Loucy (cell line): ENCODE results near the gene ZNF385D.

ENCODE experiments used
- H2AFZ ChIP-seq: fragments of 200-600 bp; sonication (generic); 2 replicates; pipeline ENCODE4 v1.6.0; 2016; ENCODE audit warnings: antibody characterized with exemption, mild to moderate bottlenecking, low read length, moderate library complexity
- H3F3A ChIP-seq: fragments of 200-600 bp; 2 replicates; pipeline ENCODE4 v1.6.0; 2016; ENCODE audit warnings: antibody characterized with exemption, low read depth, mild to moderate bottlenecking
- H3K27me3 ChIP-seq: fragments of 200-600 bp; sonication (generic); 2 replicates; pipeline ENCODE4 v1.6.1; 2014; ENCODE audit warnings: low read length, mild to moderate bottlenecking; ENCODE audit not compliant: insufficient read depth, poor library complexity, severe bottlenecking
- H3K36me3 ChIP-seq: fragments of 200-600 bp; sonication (generic); 2 replicates; pipeline ENCODE4 v1.6.1; 2016; ENCODE audit warnings: low read length; ENCODE audit not compliant: insufficient read depth
- H3K4me1 ChIP-seq: fragments of 200-600 bp; sonication (generic); 2 replicates; pipeline ENCODE4 v1.5.1; 2014; ENCODE audit warnings: low read length, mild to moderate bottlenecking; ENCODE audit not compliant: insufficient read depth, poor library complexity, severe bottlenecking
- H3K4me2 ChIP-seq: fragments of 200-600 bp; sonication (generic); 2 replicates; pipeline ENCODE4 v1.6.0; 2014; ENCODE audit warnings: antibody characterized with exemption, low read length, low read depth, mild to moderate bottlenecking; ENCODE audit not compliant: poor library complexity, severe bottlenecking
- H3K4me3 ChIP-seq: fragments of 200-600 bp; sonication (generic); 2 replicates; pipeline ENCODE4 v1.5.1; 2014; ENCODE audit warnings: low read length, mild to moderate bottlenecking, mixed read lengths; ENCODE audit not compliant: poor library complexity, severe bottlenecking
- H3K79me2 ChIP-seq: fragments of 200-600 bp; sonication (generic); 2 replicates; pipeline ENCODE4 v1.6.1; 2014; ENCODE audit warnings: low read length; ENCODE audit not compliant: insufficient read depth
- H3K9ac ChIP-seq: fragments of 200-600 bp; sonication (generic); 2 replicates; pipeline ENCODE4 v1.6.0; 2014; ENCODE audit warnings: mild to moderate bottlenecking, low read depth, low read length, moderate library complexity; ENCODE audit not compliant: poor library complexity, severe bottlenecking
- H3K9me2 ChIP-seq: fragments of 200-600 bp; sonication (generic); replicated peaks from 2 replicates; pipeline ENCODE4 v1.6.1; 2016; ENCODE audit warnings: low read depth, low read length, mixed read lengths
- H3K9me3 ChIP-seq: fragments of 200-600 bp; sonication (generic); 2 replicates; pipeline ENCODE4 v1.6.1; 2014; ENCODE audit warnings: mild to moderate bottlenecking, antibody characterized with exemption, low read length, low read depth; ENCODE audit not compliant: insufficient read depth
- H4K20me1 ChIP-seq: fragments of 200-600 bp; sonication (generic); 2 replicates; pipeline ENCODE4 v1.6.0; 2014; ENCODE audit warnings: antibody characterized with exemption, low read length, mild to moderate bottlenecking; ENCODE audit not compliant: insufficient read depth, poor library complexity, severe bottlenecking
- EZH2phosphoT487 ChIP-seq: fragments of 200-600 bp; IDR thresholded peaks from 2 replicates; pipeline ENCODE4 v1.6.1; 2018; ENCODE audit warnings: antibody characterized with exemption, mild to moderate bottlenecking, moderate library complexity, borderline replicate concordance
- TF ChIP-seq, protein P1 (sequence below): fragments of 200-600 bp; sonication (generic); conservative IDR thresholded peaks from 2 replicates; pipeline ENCODE4 v1.5.1; 2014; ENCODE audit warnings: mild to moderate bottlenecking, antibody characterized with exemption, low read length

The ZNF385D gene

DNA sequence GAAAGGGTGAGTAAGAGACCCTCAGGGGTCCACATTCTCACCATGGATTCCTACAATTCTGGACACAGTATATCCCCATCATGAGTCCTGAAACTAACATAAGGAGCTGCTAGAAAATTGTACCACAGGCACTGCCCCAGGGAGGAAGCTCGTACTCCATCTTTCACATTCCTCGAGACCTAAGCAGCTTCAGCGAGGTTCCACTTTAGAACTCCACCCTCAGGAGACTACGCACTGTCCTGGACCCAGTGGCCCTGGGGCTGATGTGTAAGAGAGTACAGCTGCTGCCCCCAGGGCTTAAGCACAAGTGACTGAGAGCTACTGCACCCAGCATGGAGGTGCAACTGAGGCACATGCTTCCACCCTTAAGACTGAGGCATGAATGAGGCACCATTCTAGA is 352.5 kb downstream of the ZNF385D start:
- no peaks in the 10 kb centered on the region for H3K9me3 ChIP-seq
- no peaks in the 10 kb centered on the region for H3K36me3 ChIP-seq
- no peaks in the 10 kb centered on the region for H3K4me1 ChIP-seq
- H3F3A ChIP-seq = no peaks in the 10 kb centered on the region
- no peaks in the 10 kb centered on the region for H3K79me2 ChIP-seq
- no peak overlapping the region for H2AFZ ChIP-seq
- TF ChIP-seq, protein P1, sequence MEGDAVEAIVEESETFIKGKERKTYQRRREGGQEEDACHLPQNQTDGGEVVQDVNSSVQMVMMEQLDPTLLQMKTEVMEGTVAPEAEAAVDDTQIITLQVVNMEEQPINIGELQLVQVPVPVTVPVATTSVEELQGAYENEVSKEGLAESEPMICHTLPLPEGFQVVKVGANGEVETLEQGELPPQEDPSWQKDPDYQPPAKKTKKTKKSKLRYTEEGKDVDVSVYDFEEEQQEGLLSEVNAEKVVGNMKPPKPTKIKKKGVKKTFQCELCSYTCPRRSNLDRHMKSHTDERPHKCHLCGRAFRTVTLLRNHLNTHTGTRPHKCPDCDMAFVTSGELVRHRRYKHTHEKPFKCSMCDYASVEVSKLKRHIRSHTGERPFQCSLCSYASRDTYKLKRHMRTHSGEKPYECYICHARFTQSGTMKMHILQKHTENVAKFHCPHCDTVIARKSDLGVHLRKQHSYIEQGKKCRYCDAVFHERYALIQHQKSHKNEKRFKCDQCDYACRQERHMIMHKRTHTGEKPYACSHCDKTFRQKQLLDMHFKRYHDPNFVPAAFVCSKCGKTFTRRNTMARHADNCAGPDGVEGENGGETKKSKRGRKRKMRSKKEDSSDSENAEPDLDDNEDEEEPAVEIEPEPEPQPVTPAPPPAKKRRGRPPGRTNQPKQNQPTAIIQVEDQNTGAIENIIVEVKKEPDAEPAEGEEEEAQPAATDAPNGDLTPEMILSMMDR = no peak
- no peak for TF ChIP-seq EZH2phosphoT487
- H3K9ac ChIP-seq = no peak overlapping the region
- no peaks in the 10 kb centered on the region for H3K27me3 ChIP-seq
- H4K20me1 ChIP-seq = no peaks in the 10 kb centered on the region
- no peaks in the 10 kb centered on the region for H3K9me2 ChIP-seq
- no peak overlapping the region for H3K4me3 ChIP-seq
- H3K4me2 ChIP-seq = no peak overlapping the region

DNA sequence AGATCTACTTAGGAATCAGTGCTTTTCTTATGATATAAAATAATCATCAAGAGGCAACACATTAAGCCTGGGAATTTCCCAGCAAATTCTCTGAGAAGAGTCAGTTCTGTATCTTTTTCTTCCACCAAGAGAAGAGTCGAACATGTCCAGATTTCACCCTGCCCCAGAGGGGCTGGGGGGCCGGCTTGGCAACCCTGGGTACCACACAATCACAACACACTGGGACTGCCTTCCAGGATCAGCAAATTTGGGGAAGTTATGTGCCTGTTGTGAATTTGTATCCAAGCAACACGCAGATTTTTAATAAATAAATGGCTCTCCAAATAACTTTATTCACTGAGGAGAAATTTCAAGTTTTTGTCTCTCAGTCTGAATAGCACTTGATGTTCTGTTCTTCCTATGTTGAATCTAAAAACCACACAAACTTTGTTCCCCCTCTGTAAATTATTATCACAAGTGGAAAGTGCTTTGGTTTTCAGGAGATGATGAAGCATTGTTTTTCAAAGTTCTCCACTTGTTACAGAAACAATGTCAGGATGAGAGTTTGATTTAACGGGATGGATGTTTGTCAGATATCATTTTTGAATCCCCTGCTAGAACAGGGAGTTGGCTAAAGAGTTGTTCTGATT is 357.2 kb downstream of the ZNF385D start:
- no peak for TF ChIP-seq EZH2phosphoT487
- TF ChIP-seq, protein P1 = no peak
- H3K9me2 ChIP-seq = no peaks in the 10 kb centered on the region
- no peaks in the 10 kb centered on the region for H3K9me3 ChIP-seq

DNA sequence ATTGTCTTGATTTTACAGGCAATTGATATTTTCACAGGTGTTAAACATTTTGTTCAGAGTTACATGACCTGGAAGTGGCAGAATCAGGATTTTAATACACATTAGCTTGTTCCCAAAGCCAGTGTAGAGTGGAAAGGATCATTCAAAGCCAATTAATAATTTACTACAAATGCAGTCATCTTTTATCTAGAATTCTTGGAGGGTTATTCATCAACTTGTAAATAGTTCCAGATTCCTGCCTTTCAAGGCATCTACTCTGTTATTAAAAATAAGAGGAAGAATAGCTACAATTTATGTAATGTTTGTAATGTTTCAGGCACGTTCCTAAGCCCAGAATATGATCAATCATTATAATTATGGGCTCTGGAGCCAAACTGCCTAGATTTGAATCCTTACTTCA is 358.5 kb downstream of the ZNF385D start:
- no peak overlapping the region for H2AFZ ChIP-seq

More for the DNA sequence above, 357.2 kb downstream of the ZNF385D start:
- no peak overlapping the region for H3K4me3 ChIP-seq
- no peaks in the 10 kb centered on the region for H3K79me2 ChIP-seq
- H3K9ac ChIP-seq = no peak overlapping the region
- no peaks in the 10 kb centered on the region for H3F3A ChIP-seq
- no peaks in the 10 kb centered on the region for H3K36me3 ChIP-seq
- H3K4me1 ChIP-seq = no peaks in the 10 kb centered on the region
- no peaks in the 10 kb centered on the region for H4K20me1 ChIP-seq
- no peaks in the 10 kb centered on the region for H3K27me3 ChIP-seq
- no peak overlapping the region for H3K4me2 ChIP-seq
- H2AFZ ChIP-seq = no peak overlapping the region

More for the DNA sequence above, 358.5 kb downstream of the ZNF385D start:
- no peak overlapping the region for H3K4me2 ChIP-seq
- H3K9me3 ChIP-seq = no peaks in the 10 kb centered on the region
- no peaks in the 10 kb centered on the region for H4K20me1 ChIP-seq
- H3K27me3 ChIP-seq = no peaks in the 10 kb centered on the region
- H3K79me2 ChIP-seq = no peaks in the 10 kb centered on the region
- H3K4me1 ChIP-seq = no peaks in the 10 kb centered on the region
- no peaks in the 10 kb centered on the region for H3F3A ChIP-seq
- H3K9me2 ChIP-seq = no peaks in the 10 kb centered on the region
- no peak overlapping the region for H3K4me3 ChIP-seq
- H3K36me3 ChIP-seq = no peaks in the 10 kb centered on the region
- no peak overlapping the region for H3K9ac ChIP-seq
- no peak for TF ChIP-seq EZH2phosphoT487
- TF ChIP-seq, protein P1 = no peak
